ENCODE data around the gene TM9SF2. TPM values are rescaled to one million over a fixed set of nuclear protein-coding genes. Genes with fewer than 3 reads are reported as not detected.

Gene TM9SF2
- total and polyA plus RNA-seq, 2 of the 4 experiments (the other 2 are of a cell fraction): 46.1 to 85.5 TPM

- DNase-seq (no peak), ATAC-seq (ENCODE audit: low read depth) (no peak)
- Histone ChIP-seq H4K8ac (ENCODE audit: low read depth in 2 of 2, low read length in 2 of 2) (no peak overlapping the region), H2BK20ac (ENCODE audit: low read depth, low read length) (no peak overlapping the region), H2AFZ (replicated peaks; ENCODE audit: low read length, poor library complexity) (no peak overlapping the region), H3K23ac (ENCODE audit: low read depth, low read length) (no peak overlapping the region), H3K4ac (ENCODE audit: low read depth, low read length) (no peak overlapping the region), H2AK9ac (replicated peaks; ENCODE audit: low read depth, low read length, poor library complexity) (no peak overlapping the region), H3K14ac (replicated peaks; ENCODE audit: low read depth, low read length) (no peak overlapping the region), H4K20me1 (ENCODE audit: insufficient read depth, low read length) (no peaks in the 10 kb centered on the region), H3K4me1 (ENCODE audit: control insufficient read depth, insufficient read depth, low read length) (no peaks in the 10 kb centered on the region), H3K36me3 (ENCODE audit: control insufficient read depth, insufficient read depth, low read length) (peaks cover 29% of the 10 kb centered on the region), H3K9me3 (ENCODE audit: control insufficient read depth, insufficient read depth, low read length) (no peaks in the 10 kb centered on the region), H2BK120ac (ENCODE audit: low read depth, low read length) (no peak overlapping the region), H3K27ac (ENCODE audit: insufficient read depth, low read length) (no peak overlapping the region), H2BK15ac (ENCODE audit: low read depth, low read length) (no peak overlapping the region), H4K91ac (ENCODE audit: insufficient read depth, low read depth, low read length) (no peak overlapping the region), H3K79me1 (ENCODE audit: low read depth in 1 of 2, low read length in 2 of 2) (0 out of 4 replicates have a peak, but pooled peaks cover 3 to 5% of the 10 kb centered on the region in 2 experiments), H3K9me1 (ENCODE audit: insufficient read depth, low read length) (peaks cover 6% of the 10 kb centered on the region; the same call in 1 of the 2 replicates), H2BK5ac (ENCODE audit: low read depth, low read length, poor library complexity, severe bottlenecking) (no peak overlapping the region), H4K5ac (ENCODE audit: low read depth, low read length) (no peak overlapping the region), H3K4me3 (ENCODE audit: insufficient read depth, low read depth, low read length) (no peak overlapping the region), H3K4me2 (ENCODE audit: low read depth, low read length) (no peak overlapping the region), H2AK5ac (ENCODE audit: low read depth, low read length) (no peak overlapping the region), H3K27me3 (ENCODE audit: control insufficient read depth, insufficient read depth, low read length) (no peaks in the 10 kb centered on the region), H3K18ac (ENCODE audit: low read depth, low read length) (no peak overlapping the region), H3K9ac (ENCODE audit: low read depth, low read length) (no peak overlapping the region), H3K56ac (ENCODE audit: extremely low read depth, insufficient read depth, low read length) (no peak overlapping the region)
- WGBS, 2 experiments (ENCODE audit: extremely low coverage in 2 of 2, insufficient read length in 1 of 2): no CpG with 5 or more reads among the region's 4 CpGs
- in situ Hi-C loops (cut with MboI; ENCODE audit: low sequenced_read_pairs) (no loop called here), dilution Hi-C loops (cut with HindIII; ENCODE audit: low sequenced_read_pairs, unreplicated experiment) (no loop called here), intact Hi-C loops (cut with micrococcal nuclease) (no loop called here)
- ChIA-PET CTCF (no interaction called here), POLR2A (ENCODE audit: unreplicated experiment) (no interaction called here)
- TF ChIP-seq CHD1 (IDR thresholded peaks at IDR 0.05; ENCODE audit: low read depth, low read length) (no peak), RAD21 (IDR thresholded peaks at IDR 0.05; ENCODE audit: low read length) (no peak), BHLHE40 (IDR thresholded peaks at IDR 0.05; ENCODE audit: low read depth, low read length) (no peak), MXI1 (IDR thresholded peaks at IDR 0.05; ENCODE audit: borderline replicate concordance, low read depth, low read length) (no peak), POLR2A (IDR thresholded peaks at IDR 0.05; ENCODE audit: low read depth, low read length) (no peak), MAFK (IDR thresholded peaks at IDR 0.05; ENCODE audit: low read depth, low read length) (no peak), SMC3 (IDR thresholded peaks at IDR 0.05; ENCODE audit: low read depth, low read length) (no peak), ELK1 (IDR thresholded peaks at IDR 0.05; ENCODE audit: borderline replicate concordance, low read depth, low read length) (no peak), CEBPB (IDR thresholded peaks at IDR 0.05; ENCODE audit: low read depth, low read length) (no peak)
- no TSS peak for BruUV-seq (replicated peaks)
These were observed 47.2 kb downstream of the TM9SF2 start for GRCh38 chr13:99548448-99548847.
